HG03457 (cell line): ENCODE data around the gene ORM2.
"Not testable (repeated sequence)": the region's sequence is repeated elsewhere in the genome, so short reads cannot be mapped to it uniquely, and the experiment has no call there.

Experiments used
- ATAC-seq: cut with Tn5 transposase; IDR thresholded peaks from one replicate; pipeline ENCODE4 v1.9.1; 2021; ENCODE audit warnings: moderate number of reproducible peaks; ENCODE audit not compliant: unreplicated experiment

ORM2 gene

GRCh38 chr9:114313186-114313585 is 16.5 kb upstream of the ORM2 start:
- no peak for ATAC-seq

GRCh38 chr9:114314256-114314867 is 15.3 kb upstream of the ORM2 start:
- no peak for ATAC-seq

GRCh38 chr9:114314881-114315722 is 14.6 kb upstream of the ORM2 start:
- no peak for ATAC-seq

- ATAC-seq = no peak
These were observed 13.8 kb upstream of the ORM2 start for GRCh38 chr9:114315723-114316363.

- ATAC-seq = no peak
These were observed 13.0 kb upstream of the ORM2 start for GRCh38 chr9:114316605-114317230.

GRCh38 chr9:114317665-114318357 is 11.9 kb upstream of the ORM2 start:
- no peak for ATAC-seq

GRCh38 chr9:114318416-114318815 is 11.3 kb upstream of the ORM2 start:
- no peak for ATAC-seq

GRCh38 chr9:114319147-114319546 is 10.5 kb upstream of the ORM2 start:
- no peak for ATAC-seq

- ATAC-seq = not testable (repeated sequence)
These were observed 9.0 kb upstream of the ORM2 start for GRCh38 chr9:114320710-114321109.

- ATAC-seq = no peak
These were observed 7.9 kb upstream of the ORM2 start for GRCh38 chr9:114321759-114322158.

- ATAC-seq = not testable (repeated sequence)
These were observed 7.4 kb upstream of the ORM2 start for GRCh38 chr9:114322160-114322818.

- not testable (repeated sequence) for ATAC-seq
These were observed 6.7 kb upstream of the ORM2 start, which contains the start of gene ORM1 for GRCh38 chr9:114322831-114323531. Gene ORM1 (plus strand): TSS chr9:114323098. CDS start chr9:114323134, 36 bp downstream.

GRCh38 chr9:114323849-114324248 is 5.8 kb upstream of the ORM2 start:
- not testable (repeated sequence) for ATAC-seq

GRCh38 chr9:114324492-114324891 is 5.2 kb upstream of the ORM2 start:
- ATAC-seq = no peak

- not testable (repeated sequence) for ATAC-seq
These were observed 4.7 kb upstream of the ORM2 start for GRCh38 chr9:114324965-114325364.

GRCh38 chr9:114325684-114326254 is 3.9 kb upstream of the ORM2 start:
- not testable (repeated sequence) for ATAC-seq

- no peak for ATAC-seq
These were observed 1.9 kb upstream of the ORM2 start for GRCh38 chr9:114327749-114328148.

- not testable (repeated sequence) for ATAC-seq
These were observed 1.3 kb upstream of the ORM2 start for GRCh38 chr9:114328357-114328820.
